ENCODE measurements around the gene SRCAP. TPM values are rescaled to one million over a fixed set of nuclear protein-coding genes. Genes with fewer than 3 reads are reported as not detected.
A peak's percentile ranks its signal among the peaks of the same experiment; 100 is the strongest.

Gene SRCAP
- total RNA-seq, 1 donor from 2014 or later = 24.5 TPM

GRCh38 chr16:30746638-30747175 lies 47.7 kb downstream of the SRCAP start:
- H3K36me3 ChIP-seq = peaks cover 17% of the 10 kb centered on the region in 2 donors
- intact Hi-C loops (cut with DNase I) = loop anchor here (5.0 kb wide), 1 partner anchor 89 kb away; the partner anchor contains the start of gene FBRS
- H3K4me3 ChIP-seq = no peak overlapping the region
- peaks cover 11% of the 10 kb centered on the region in 2 donors for H3K4me1 ChIP-seq
- H3K27me3 ChIP-seq = no peaks in the 10 kb centered on the region
- no peaks in the 10 kb centered on the region for H3K9me3 ChIP-seq
- TF ChIP-seq CTCF (IDR thresholded peaks at IDR 0.05) = no peak
- no peak for DNase-seq (ENCODE audit: low spot score in 2 of 2)
- H3K27ac ChIP-seq = peak overlapping the region; percentile 41 to 87

- H3K4me3 ChIP-seq = peak overlapping the region; percentile 64 to 99
- H3K36me3 ChIP-seq = peaks cover 17% of the 10 kb centered on the region in 2 donors
- intact Hi-C loops (cut with DNase I) = loop anchor here (5.0 kb wide), 1 partner anchor 90 kb away; the partner anchor contains the start of gene FBRS
- no peak for DNase-seq (ENCODE audit: low spot score in 2 of 2)
- H3K4me1 ChIP-seq = peaks cover 7 to 8% of the 10 kb centered on the region in 2 donors
- no peaks in the 10 kb centered on the region for H3K27me3 ChIP-seq
- H3K27ac ChIP-seq = peak overlapping the region; percentile 87
- no peak for TF ChIP-seq CTCF (IDR thresholded peaks at IDR 0.05)
- H3K9me3 ChIP-seq = no peaks in the 10 kb centered on the region
Measured at GRCh38 chr16:30747331-30747730, 48.4 kb downstream of the SRCAP start.

- H3K27ac ChIP-seq = peak within 1 kb of the TSS; percentile 87
- peaks cover 17 to 23% of the 10 kb centered on the region in 2 donors for H3K36me3 ChIP-seq
- no peaks in the 10 kb centered on the region for H3K27me3 ChIP-seq
- intact Hi-C loops (cut with DNase I) = loop anchor here (1.0 to 5.0 kb wide), 3 partner anchors 14 to 91 kb away; partner anchors contain the start of genes CFAP119, FBRS, RNF40 and SRCAP
- TF ChIP-seq CTCF (IDR thresholded peaks at IDR 0.05) = no peak
- peak; percentile 97 to 99 for DNase-seq (ENCODE audit: low spot score in 2 of 2)
- H3K4me3 ChIP-seq = peak within 1 kb of the TSS; percentile 84 to 99
- peaks cover 7 to 8% of the 10 kb centered on the region in 2 donors for H3K4me1 ChIP-seq
- no peaks in the 10 kb centered on the region for H3K9me3 ChIP-seq
Measured at GRCh38 chr16:30747799-30748633, 49.0 kb downstream of the SRCAP start, which contains the start of gene PHKG2. PHKG2 (plus strand) TSS chr16:30748425; CDS start chr16:30748821, 396 bp downstream.

- peak overlapping the region; percentile 69 to 83 for H3K27ac ChIP-seq
- intact Hi-C loops (cut with DNase I) = loop anchor here (1.0 to 5.0 kb wide), 3 partner anchors 13 to 92 kb away; partner anchors contain the start of genes CFAP119, FBRS, RNF40 and SRCAP
Measured at GRCh38 chr16:30748634-30749445, 49.9 kb downstream of the SRCAP start.

More at GRCh38 chr16:30748634-30749445, 49.9 kb downstream of the SRCAP start:
- DNase-seq (ENCODE audit: low spot score in 2 of 2) = no peak
- no peak for TF ChIP-seq CTCF (IDR thresholded peaks at IDR 0.05)
- Histone ChIP-seq H3K9me3 (no peaks in the 10 kb centered on the region), H3K4me3 (peak overlapping the region; percentile 84 to 99), H3K36me3 (peaks cover 17 to 28% of the 10 kb centered on the region in 2 donors), H3K27me3 (no peaks in the 10 kb centered on the region), H3K4me1 (peaks cover 7 to 8% of the 10 kb centered on the region in 2 donors)
